Adrenal gland (tissue), 12 donors: ENCODE measurements around the gene MIF4GD. TPM values are rescaled to one million over a fixed set of nuclear protein-coding genes. Genes with fewer than 3 reads are reported as not detected.

Experiments used
- DNase-seq, 7 donors: peaks; one replicate each; pipeline ENCODE4 v3.0.0-alpha.2; 2019 to 2020
- H3K27ac ChIP-seq, 5 donors: fragments of 200-600 bp; sonication (generic) in 4 of 5; 1 replicate in 3 of 5; 2 replicates in 2 of 5; pipeline versions ENCODE4 v1.5.1 to v1.8.0; 2016 to 2020; ENCODE audit warnings: mild to moderate bottlenecking in 1 of 5
- H3K27me3 ChIP-seq: fragments of 200-600 bp; 2 replicates; pipeline ENCODE4 v1.8.0; 2021
- H3K36me3 ChIP-seq, 2 donors: fragments of 200-600 bp; replicated peaks in 1 of 2; 1 replicate in 1 of 2; 2 replicates in 1 of 2; pipeline versions ENCODE4 v1.5.1 to v1.8.0; 2018 to 2022
- H3K4me1 ChIP-seq, 2 donors: fragments of 200-600 bp; replicated peaks in 1 of 2; 1 replicate in 1 of 2; 2 replicates in 1 of 2; pipeline versions ENCODE4 v1.5.1 to v1.8.0; 2018 to 2021
- H3K4me3 ChIP-seq, 4 donors: fragments of 200-600 bp; sonication (generic) in 3 of 4; one replicate each; pipeline ENCODE4 v1.5.1; 2016 to 2018
- H3K9me3 ChIP-seq, 3 donors: fragments of 200-600 bp; sonication (generic) in 1 of 3; replicated peaks in 1 of 3; 1 replicate in 2 of 3; 2 replicates in 1 of 3; pipeline versions ENCODE4 v1.5.1 to v1.8.0; 2016 to 2021
- POLR2A ChIP-seq, 2 donors: fragments of 450-650 bp; IDR thresholded peaks; one replicate each; pipeline ENCODE4 v1.6.1; 2017; ENCODE audit warnings: antibody characterized with exemption in 2 of 2, mild to moderate bottlenecking in 2 of 2, moderate library complexity in 1 of 2
- WGBS, 4 donors: extraction: QIAGEN DNeasy Blood & Tissue Kit in 2 of 4; methylation state at CpG; one replicate each; pipeline versions ENCODE4 v1.1.5 to v1.1.7; 2013 to 2017; 5-methylcytosine and 5-hydroxymethylcytosine counted together
- intact Hi-C, 2 donors: fragments of 100-400 bp; cut with DNase I; formaldehyde crosslinking; loops; one replicate each; pipeline versions ENCODE4 v1.14.1 to v1.15.0; 2022 to 2023
- polyA plus RNA-seq, 3 donors: library from polyadenylated mRNA; stranded (reverse); fragments of 200-250 nt in 2 of 3; fragments of 350-450 nt in 1 of 3; fragmentation: Illumina TruSeq in 1 of 3; extraction: RNeasy Lipid Tissue Mini Kit (QIAGEN cat#74804) in 1 of 3; gene quantifications; one replicate each; pipeline ENCODE4 v1.2.3, GENCODE V29; 2013 to 2014
- total RNA-seq, 9 donors: library from RNA; depleted of rRNA in 4 of 9; stranded (reverse); fragments of >200 nt in 4 of 9; fragments of 120-200 nt in 1 of 9; fragmentation: NEBNext Ultra II Directional in 1 of 9; extraction: Animal tissue kit (Norgen Biotek cat#: 25700) in 1 of 9; gene quantifications; one replicate each; pipeline versions ENCODE4 v1.1.0 to v1.2.4, GENCODE V29; 2013 to 2023
- TF ChIP-seq, protein P1 (sequence below), 6 experiments: fragments of 450-650 bp in 4 of 6; fragments of 200-600 bp in 2 of 6; sonication (generic) in 1 of 6; IDR thresholded peaks; 1 replicate in 5 of 6; 2 replicates in 1 of 6; pipeline versions ENCODE4 v1.5.1 to v1.8.0; 2016 to 2021; ENCODE audit warnings: antibody characterized with exemption in 6 of 6, mild to moderate bottlenecking in 2 of 6, moderate library complexity in 1 of 6
- donor health status: healthy with polysubstance abuse.
- donor health status: Bipolar disorder and iron deficiency.
- donor health status: DM: yes; HTN: yes; CAD: no.
- donor health status: DM: no; HTN: no; CAD: no.
- donor health status: DM: no; HTN: no; CAD: no.
- donor health status: DM: yes; HTN: yes; CAD: no.

MIF4GD gene
- total and polyA plus RNA-seq, 12 donors: 9.2 to 53.0 (median 21.2) TPM

DNA sequence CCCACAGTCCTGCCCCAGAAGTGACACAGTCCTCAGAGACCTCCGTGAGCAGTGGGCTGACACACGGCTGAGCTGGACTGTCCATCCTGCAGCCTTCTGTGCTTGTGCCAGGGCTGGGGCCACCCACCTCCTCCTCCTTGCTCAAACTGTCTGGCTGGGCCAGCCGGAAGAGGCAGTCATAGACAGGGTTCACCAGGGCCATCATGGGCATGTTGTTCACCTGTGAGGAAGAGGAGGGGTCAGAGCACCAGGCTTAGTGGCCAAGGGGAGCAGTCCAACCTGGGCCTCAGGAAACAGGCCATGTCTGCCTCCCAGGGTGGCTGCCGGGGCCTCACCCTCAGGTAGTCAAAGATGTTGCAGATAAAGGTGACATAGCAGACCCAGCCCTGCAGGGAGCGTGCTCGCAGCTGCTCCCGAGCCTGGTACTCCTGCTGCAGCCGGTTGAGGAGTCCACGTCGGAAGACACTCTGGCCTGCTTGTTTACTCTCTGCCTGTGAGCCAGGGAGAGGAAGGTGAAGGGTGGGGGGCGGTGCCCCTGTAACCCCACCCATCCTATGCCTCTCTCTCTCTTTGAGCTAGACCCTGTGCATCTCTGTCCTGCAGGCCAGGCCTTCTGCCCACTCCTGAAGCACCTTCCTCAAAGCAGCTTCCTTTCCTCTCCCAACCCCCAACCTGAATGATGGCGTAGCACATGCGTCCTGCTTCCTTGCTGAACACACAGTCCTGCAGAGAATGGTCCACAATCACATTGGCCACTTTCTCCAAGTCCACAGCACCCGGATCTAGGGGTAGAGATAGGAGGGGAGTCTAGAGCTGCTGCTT lies 3.4 kb downstream of the MIF4GD start:
- TF ChIP-seq, protein P1, sequence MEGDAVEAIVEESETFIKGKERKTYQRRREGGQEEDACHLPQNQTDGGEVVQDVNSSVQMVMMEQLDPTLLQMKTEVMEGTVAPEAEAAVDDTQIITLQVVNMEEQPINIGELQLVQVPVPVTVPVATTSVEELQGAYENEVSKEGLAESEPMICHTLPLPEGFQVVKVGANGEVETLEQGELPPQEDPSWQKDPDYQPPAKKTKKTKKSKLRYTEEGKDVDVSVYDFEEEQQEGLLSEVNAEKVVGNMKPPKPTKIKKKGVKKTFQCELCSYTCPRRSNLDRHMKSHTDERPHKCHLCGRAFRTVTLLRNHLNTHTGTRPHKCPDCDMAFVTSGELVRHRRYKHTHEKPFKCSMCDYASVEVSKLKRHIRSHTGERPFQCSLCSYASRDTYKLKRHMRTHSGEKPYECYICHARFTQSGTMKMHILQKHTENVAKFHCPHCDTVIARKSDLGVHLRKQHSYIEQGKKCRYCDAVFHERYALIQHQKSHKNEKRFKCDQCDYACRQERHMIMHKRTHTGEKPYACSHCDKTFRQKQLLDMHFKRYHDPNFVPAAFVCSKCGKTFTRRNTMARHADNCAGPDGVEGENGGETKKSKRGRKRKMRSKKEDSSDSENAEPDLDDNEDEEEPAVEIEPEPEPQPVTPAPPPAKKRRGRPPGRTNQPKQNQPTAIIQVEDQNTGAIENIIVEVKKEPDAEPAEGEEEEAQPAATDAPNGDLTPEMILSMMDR (IDR thresholded peaks at IDR 0.05): no peak
- TF ChIP-seq POLR2A (IDR thresholded peaks at IDR 0.05): no peak
- H3K36me3 ChIP-seq: peaks cover 0 to 38% of the 10 kb centered on the region in 2 donors
- peaks cover 16 to 29% of the 10 kb centered on the region in 2 donors for H3K4me1 ChIP-seq
- DNase-seq: no peak
- no peaks in the 10 kb centered on the region for H3K9me3 ChIP-seq
- H3K27ac ChIP-seq: no peak overlapping the region
- H3K4me3 ChIP-seq: no peak overlapping the region
- 42 to 50% (median 44%) methylated on average over 6 to 14 of the region's 14 CpGs for WGBS, 4 donors
- no peaks in the 10 kb centered on the region for H3K27me3 ChIP-seq
- intact Hi-C loops: no loop called here

DNA sequence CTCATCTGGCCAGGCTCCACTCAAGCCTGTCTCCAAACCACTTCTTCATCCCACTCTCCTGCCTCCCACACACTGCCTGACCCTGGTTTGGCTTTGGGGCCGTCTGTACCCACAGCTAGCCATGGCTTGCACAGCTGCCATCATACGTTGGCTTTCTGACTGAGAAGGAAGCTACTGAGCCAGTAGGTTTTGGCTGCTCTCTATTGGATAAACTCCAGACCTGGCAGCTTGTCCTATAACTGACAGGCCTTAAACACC lies 3.9 kb downstream of the MIF4GD start:
- intact Hi-C loops: no loop called here
- Histone ChIP-seq H3K27ac (peak overlapping the region in 1 of 5 donors; percentile 4), H3K27me3 (no peaks in the 10 kb centered on the region), H3K36me3 (peaks cover 0 to 38% of the 10 kb centered on the region in 2 donors), H3K4me3 (no peak overlapping the region), H3K9me3 (no peaks in the 10 kb centered on the region), H3K4me1 (peaks cover 13 to 29% of the 10 kb centered on the region in 2 donors)
- no peak for DNase-seq
- 38 to 60% (median 52%) methylated on average over 2 of the region's 2 CpGs for WGBS, 4 donors
- no peak for TF ChIP-seq POLR2A (IDR thresholded peaks at IDR 0.05)
- TF ChIP-seq, protein P1 (IDR thresholded peaks at IDR 0.05): no peak

DNA sequence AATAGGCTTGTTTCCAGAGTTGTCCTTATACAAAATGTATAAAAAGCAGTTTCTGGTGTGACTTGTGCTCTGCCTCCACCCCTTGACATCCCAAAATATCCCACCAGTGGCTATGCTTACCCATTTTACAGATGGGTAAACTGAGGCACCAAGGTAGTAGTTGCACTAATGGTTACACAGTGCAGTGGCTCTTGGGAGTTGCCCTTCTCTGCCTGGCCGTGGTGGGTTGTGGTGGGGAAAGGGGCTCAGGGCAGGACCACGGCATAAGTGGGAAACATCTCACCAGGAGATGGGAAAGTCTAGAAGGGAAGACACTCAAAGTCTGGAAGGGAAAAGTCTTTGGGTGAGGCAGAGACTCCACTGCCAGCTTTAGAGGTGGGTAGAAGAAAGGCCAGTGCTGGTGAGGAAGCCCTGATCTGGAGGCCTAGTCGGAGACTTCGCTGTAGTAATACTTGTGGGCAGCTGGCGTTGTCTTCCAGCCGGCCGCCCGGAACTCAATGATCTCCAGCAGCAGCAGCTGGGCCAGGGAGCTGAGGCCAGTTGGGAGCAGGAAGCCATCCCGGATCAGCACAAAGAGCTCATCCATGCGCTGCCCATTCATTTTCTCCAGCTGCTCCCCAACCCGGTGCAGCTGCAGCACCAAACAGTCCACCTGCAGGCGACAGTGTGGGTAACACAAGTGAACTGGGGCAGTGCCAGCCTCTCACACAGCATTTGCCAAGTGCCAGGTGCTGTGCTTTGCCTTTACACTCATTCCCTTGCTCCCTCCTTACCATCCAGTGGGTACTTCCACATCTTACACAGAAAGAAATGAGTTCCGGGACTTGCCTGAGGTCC lies 4.5 kb downstream of the MIF4GD start:
- no peaks in the 10 kb centered on the region for H3K27me3 ChIP-seq
- TF ChIP-seq, protein P1 (IDR thresholded peaks at IDR 0.05): no peak
- no peak for TF ChIP-seq POLR2A (IDR thresholded peaks at IDR 0.05)
- no peak overlapping the region for H3K4me3 ChIP-seq
- peaks cover 11 to 25% of the 10 kb centered on the region in 2 donors for H3K4me1 ChIP-seq
- DNase-seq: peak in 1 of 7 donors; percentile 52
- H3K27ac ChIP-seq: peak overlapping the region in 1 of 5 donors; percentile 4
- intact Hi-C loops: no loop called here
- peaks cover 0 to 38% of the 10 kb centered on the region in 2 donors for H3K36me3 ChIP-seq
- no peaks in the 10 kb centered on the region for H3K9me3 ChIP-seq
- 83 to 91% (median 89%) methylated on average over 13 of the region's 13 CpGs for WGBS, 4 donors

DNA sequence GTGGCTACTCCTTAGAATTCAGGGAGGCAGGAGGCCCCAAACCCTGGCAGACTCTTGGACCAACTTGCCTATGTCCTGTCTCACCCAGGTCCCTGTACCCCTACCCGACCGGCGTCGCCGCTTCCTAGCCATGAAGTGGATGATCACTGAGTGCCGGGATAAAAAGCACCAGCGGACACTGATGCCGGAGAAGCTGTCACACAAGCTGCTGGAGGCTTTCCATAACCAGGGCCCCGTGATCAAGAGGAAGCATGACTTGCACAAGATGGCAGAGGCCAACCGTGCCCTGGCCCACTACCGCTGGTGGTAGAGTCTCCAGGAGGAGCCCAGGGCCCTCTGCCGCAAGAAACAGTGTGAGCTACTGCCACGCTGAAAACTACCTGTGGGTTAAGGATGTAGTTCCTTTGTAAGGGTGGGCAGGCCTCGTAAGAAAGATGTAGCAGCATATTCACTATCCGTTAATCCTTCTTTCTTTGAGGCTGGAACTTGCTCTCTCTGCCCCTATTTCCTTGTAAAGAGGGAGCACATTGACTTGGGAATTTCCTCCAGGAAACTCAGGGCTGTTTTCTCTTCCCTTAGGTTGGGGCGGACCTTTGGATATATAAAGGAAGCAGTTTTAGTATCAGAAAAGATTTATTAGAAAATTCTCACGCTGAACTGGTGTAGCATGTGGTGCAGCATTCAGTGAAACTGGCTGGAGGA lies 5.3 kb downstream of the MIF4GD start:
- peak overlapping the region in 1 of 5 donors; percentile 23 for H3K27ac ChIP-seq
- intact Hi-C loops: no loop called here
- peak in 1 of 7 donors; percentile 65 for DNase-seq
- TF ChIP-seq, protein P1 (IDR thresholded peaks at IDR 0.05): no peak
- TF ChIP-seq POLR2A (IDR thresholded peaks at IDR 0.05): no peak
- H3K27me3 ChIP-seq: no peaks in the 10 kb centered on the region
- no peak overlapping the region for H3K4me3 ChIP-seq
- no peaks in the 10 kb centered on the region for H3K9me3 ChIP-seq
- peaks cover 11 to 26% of the 10 kb centered on the region in 2 donors for H3K4me1 ChIP-seq
- peaks cover 0 to 38% of the 10 kb centered on the region in 2 donors for H3K36me3 ChIP-seq
- WGBS, 4 donors: 71 to 86% (median 80%) methylated on average over 13 to 17 of the region's 17 CpGs
